Lung (tissue), 12 donors: Measurements from ENCODE around the gene HCAR2. TPM values are rescaled to one million over a fixed set of nuclear protein-coding genes. Genes with fewer than 3 reads are reported as not detected.

Source experiments
- ATAC-seq: fragments of 200-7000 bp; cut with Tn5 transposase; one replicate; pipeline ENCODE4 v1.9.1; 2020; ENCODE audit warnings: moderate number of reproducible peaks; ENCODE audit not compliant: insufficient read depth, low FRiP score
- DNase-seq, 3 donors: peaks; one replicate each; pipeline ENCODE4 v3.0.0-alpha.2; 2013 to 2017
- H3K27ac ChIP-seq, 2 donors: one replicate each; pipeline ENCODE4 v1.5.1; 2013; ENCODE audit warnings: mild to moderate bottlenecking in 2 of 2, moderate library complexity in 2 of 2, control low read depth in 1 of 2, inconsistent platforms in 1 of 2, low read depth in 1 of 2, low read length in 1 of 2
- H3K27me3 ChIP-seq, 3 donors: one replicate each; pipeline ENCODE4 v1.5.1; 2013; ENCODE audit warnings: low read length in 2 of 3; ENCODE audit not compliant: control insufficient read depth in 3 of 3, insufficient read depth in 3 of 3
- H3K36me3 ChIP-seq, 4 donors: one replicate each; pipeline ENCODE4 v1.5.1; 2013; ENCODE audit warnings: low read length in 4 of 4, mild to moderate bottlenecking in 1 of 4, moderate library complexity in 1 of 4; ENCODE audit not compliant: control insufficient read depth in 4 of 4, insufficient read depth in 4 of 4
- H3K4me1 ChIP-seq, 5 donors: one replicate each; pipeline ENCODE4 v1.5.1; 2013; ENCODE audit warnings: low read length in 5 of 5, mild to moderate bottlenecking in 2 of 5, moderate library complexity in 1 of 5; ENCODE audit not compliant: control insufficient read depth in 5 of 5, insufficient read depth in 5 of 5
- H3K4me3 ChIP-seq: one replicate; pipeline ENCODE4 v1.5.1; 2013; ENCODE audit warnings: mild to moderate bottlenecking, control low read depth, moderate library complexity
- H3K9ac ChIP-seq, 2 donors: one replicate each; pipeline ENCODE4 v1.5.1; 2013; ENCODE audit warnings: low read length in 2 of 2, control low read depth in 1 of 2; ENCODE audit not compliant: insufficient read depth in 1 of 2
- H3K9me3 ChIP-seq, 4 donors: one replicate each; pipeline ENCODE4 v1.5.1; 2013; ENCODE audit warnings: low read length in 3 of 4, mild to moderate bottlenecking in 1 of 4, moderate library complexity in 1 of 4; ENCODE audit not compliant: control insufficient read depth in 4 of 4, insufficient read depth in 3 of 4
- CTCF ChIP-seq: IDR thresholded peaks from 2 replicates; pipeline ENCODE4 v1.5.1; 2012; ENCODE audit warnings: mild to moderate bottlenecking; ENCODE audit errors: control extremely low read depth, extremely low read depth
- WGBS, 2 donors: extraction: QIAGEN DNeasy Blood & Tissue Kit; methylation state at CpG; one replicate each; pipeline ENCODE4 v1.1.7; 2013; 5-methylcytosine and 5-hydroxymethylcytosine counted together
- polyA plus RNA-seq, 2 donors: library from polyadenylated mRNA; stranded (reverse); fragments of 200-250 nt; gene quantifications; one replicate each; pipeline ENCODE4 v1.2.1, GENCODE V29; 2013
- total RNA-seq, 2 donors: library from RNA; depleted of rRNA in 1 of 2; stranded (reverse); fragments of >200 nt in 1 of 2; gene quantifications; one replicate each; pipeline ENCODE4 v1.2.1, GENCODE V29; 2014 to 2021
- donor health status: control.
- donor health status: control.
- donor health status: Bipolar disorder and iron deficiency.
- donor health status: healthy.
- donor health status: DM: yes; HTN: yes; CAD: no.

The HCAR2 gene
- total and polyA plus RNA-seq, 4 donors, result 1.4 to 31.4 (median 6.5) TPM

GRCh38 chr12:122747224-122748135 is 44.3 kb upstream of the HCAR2 start:
- DNase-seq, result no peak
- Histone ChIP-seq H3K27ac (no peak overlapping the region), H3K9me3 (no peaks in the 10 kb centered on the region), H3K9ac (no peak overlapping the region), H3K4me1 (no peaks in the 10 kb centered on the region), H3K36me3 (no peaks in the 10 kb centered on the region), H3K27me3 (no peaks in the 10 kb centered on the region), H3K4me3 (no peak overlapping the region)
- ATAC-seq, result no peak
- WGBS, 2 donors, result 74 to 80% methylated on average over 9 of the region's 9 CpGs
- no peak for TF ChIP-seq CTCF

GRCh38 chr12:122743895-122744525 is 40.9 kb upstream of the HCAR2 start:
- 50 to 80% methylated on average over 7 of the region's 7 CpGs for WGBS, 2 donors
- Histone ChIP-seq H3K9me3 (no peaks in the 10 kb centered on the region), H3K4me1 (no peaks in the 10 kb centered on the region), H3K27me3 (no peaks in the 10 kb centered on the region), H3K4me3 (no peak overlapping the region), H3K9ac (no peak overlapping the region), H3K36me3 (no peaks in the 10 kb centered on the region), H3K27ac (no peak overlapping the region)
- ATAC-seq (no peak), DNase-seq (no peak)
- no peak for TF ChIP-seq CTCF

GRCh38 chr12:122740351-122740750 is 37.2 kb upstream of the HCAR2 start:
- no peaks in the 10 kb centered on the region for H3K36me3 ChIP-seq
- ATAC-seq (no peak), DNase-seq (no peak)
- TF ChIP-seq CTCF, result no peak
- WGBS, 2 donors, result 90 to 92% methylated on average over 7 of the region's 7 CpGs
- H3K9me3 ChIP-seq, result no peaks in the 10 kb centered on the region
- H3K4me3 ChIP-seq, result no peak overlapping the region
- no peak overlapping the region for H3K9ac ChIP-seq
- no peak overlapping the region for H3K27ac ChIP-seq
- H3K27me3 ChIP-seq, result no peaks in the 10 kb centered on the region
- H3K4me1 ChIP-seq, result no peaks in the 10 kb centered on the region
